T-helper 17 cell (primary cell): ENCODE results near the gene KCNQ2. TPM values are rescaled to one million over a fixed set of nuclear protein-coding genes. Genes with fewer than 3 reads are reported as not detected.

Source experiments
- ATAC-seq: fragments of 150-1000 bp; cut with Tn5 transposase; 2 replicates; pipeline ENCODE4 v1.10.0; 2021; ENCODE audit warnings: mild to moderate bottlenecking, moderate library complexity
- DNase-seq, 3 donors: peaks; one replicate each; pipeline versions ENCODE4 v3.0.0 to v3.0.0-alpha.2; 2020 to 2021
- H3K9me3 ChIP-seq: one replicate; pipeline ENCODE4 v1.7.0; 2013; ENCODE audit warnings: low read length, mild to moderate bottlenecking; ENCODE audit not compliant: control insufficient read depth, poor library complexity, severe bottlenecking
- H3K27ac Mint-ChIP-seq: one replicate; pipeline ENCODE4 v1.8.0; 2022; ENCODE audit warnings: mild to moderate bottlenecking, moderate library complexity, mixed read lengths
- H3K27me3 Mint-ChIP-seq: one replicate; pipeline ENCODE4 v1.8.0; 2022; ENCODE audit warnings: mixed read lengths
- H3K36me3 Mint-ChIP-seq: one replicate; pipeline ENCODE4 v1.8.0; 2022; ENCODE audit warnings: low read depth, mixed read lengths
- H3K4me1 Mint-ChIP-seq: one replicate; pipeline ENCODE4 v1.8.0; 2022; ENCODE audit warnings: mild to moderate bottlenecking, mixed read lengths
- H3K4me3 Mint-ChIP-seq: one replicate; pipeline ENCODE4 v1.8.0; 2022; ENCODE audit warnings: mild to moderate bottlenecking, moderate library complexity, mixed read lengths
- total RNA-seq, 4 donors: library from RNA in 2 of 4; stranded (reverse) in 2 of 4; gene quantifications; one replicate each; pipeline ENCODE4 v1.2.3 and lab custom pipeline; 2022 to 2026

Gene KCNQ2
- total RNA-seq, 2 donors from 2014 or later: not detected

- Mint-ChIP-seq H3K36me3 (no peaks in the 10 kb centered on the region), H3K27me3 (peaks cover 17% of the 10 kb centered on the region), H3K27ac (no peak overlapping the region), H3K4me1 (no peaks in the 10 kb centered on the region), H3K4me3 (no peak overlapping the region)
- DNase-seq: no peak
- no peak for ATAC-seq
- H3K9me3 ChIP-seq: no peaks in the 10 kb centered on the region
Measured at GRCh38 chr20:63420359-63421093, 51.9 kb downstream of the KCNQ2 start.

GRCh38 chr20:63419299-63419698 is 53.2 kb downstream of the KCNQ2 start:
- Mint-ChIP-seq H3K4me3 (no peak overlapping the region), H3K4me1 (no peaks in the 10 kb centered on the region), H3K36me3 (no peaks in the 10 kb centered on the region), H3K27ac (no peak overlapping the region), H3K27me3 (peaks cover 17% of the 10 kb centered on the region)
- ATAC-seq (no peak), DNase-seq (no peak)
- H3K9me3 ChIP-seq: no peaks in the 10 kb centered on the region

GRCh38 chr20:63418617-63419016 is 53.8 kb downstream of the KCNQ2 start:
- Mint-ChIP-seq H3K4me3 (no peak overlapping the region), H3K4me1 (no peaks in the 10 kb centered on the region), H3K27me3 (peaks cover 17% of the 10 kb centered on the region), H3K36me3 (no peaks in the 10 kb centered on the region), H3K27ac (no peak overlapping the region)
- DNase-seq (no peak), ATAC-seq (no peak)
- H3K9me3 ChIP-seq: no peaks in the 10 kb centered on the region

GRCh38 chr20:63417738-63418120 is 54.7 kb downstream of the KCNQ2 start:
- no peak overlapping the region for H3K27ac Mint-ChIP-seq
- H3K27me3 Mint-ChIP-seq: peaks cover 22% of the 10 kb centered on the region
- H3K4me1 Mint-ChIP-seq: peaks cover 2% of the 10 kb centered on the region
- H3K9me3 ChIP-seq: no peaks in the 10 kb centered on the region
- DNase-seq (no peak), ATAC-seq (no peak)
- peaks cover 3% of the 10 kb centered on the region for H3K36me3 Mint-ChIP-seq
- no peak overlapping the region for H3K4me3 Mint-ChIP-seq

GRCh38 chr20:63417097-63417737 is 55.2 kb downstream of the KCNQ2 start:
- peaks cover 3% of the 10 kb centered on the region for H3K36me3 Mint-ChIP-seq

GRCh38 chr20:63416631-63417030 is 55.8 kb downstream of the KCNQ2 start:
- DNase-seq (no peak), ATAC-seq (no peak)
- H3K36me3 Mint-ChIP-seq: peaks cover 3% of the 10 kb centered on the region
- no peaks in the 10 kb centered on the region for H3K9me3 ChIP-seq
- peaks cover 23% of the 10 kb centered on the region for H3K27me3 Mint-ChIP-seq
- H3K4me1 Mint-ChIP-seq: peaks cover 7% of the 10 kb centered on the region
- no peak overlapping the region for H3K4me3 Mint-ChIP-seq
- H3K27ac Mint-ChIP-seq: no peak overlapping the region

More at GRCh38 chr20:63417097-63417737, 55.2 kb downstream of the KCNQ2 start:
- no peak overlapping the region for H3K27ac Mint-ChIP-seq
- no peaks in the 10 kb centered on the region for H3K9me3 ChIP-seq
- ATAC-seq (no peak), DNase-seq (no peak)
- no peak overlapping the region for H3K4me3 Mint-ChIP-seq
- peaks cover 3% of the 10 kb centered on the region for H3K4me1 Mint-ChIP-seq
- H3K27me3 Mint-ChIP-seq: peaks cover 23% of the 10 kb centered on the region

GRCh38 chr20:63415647-63416391 is 56.6 kb downstream of the KCNQ2 start:
- peaks cover 8% of the 10 kb centered on the region for H3K4me1 Mint-ChIP-seq
- DNase-seq: no peak
- H3K4me3 Mint-ChIP-seq: no peak overlapping the region
- peaks cover 23% of the 10 kb centered on the region for H3K27me3 Mint-ChIP-seq
- peaks cover 3% of the 10 kb centered on the region for H3K36me3 Mint-ChIP-seq
- H3K27ac Mint-ChIP-seq: no peak overlapping the region
- no peaks in the 10 kb centered on the region for H3K9me3 ChIP-seq
- ATAC-seq: no peak

GRCh38 chr20:63414720-63415430 is 57.6 kb downstream of the KCNQ2 start:
- Mint-ChIP-seq H3K4me1 (peaks cover 8% of the 10 kb centered on the region), H3K4me3 (no peak overlapping the region), H3K36me3 (peaks cover 3% of the 10 kb centered on the region), H3K27ac (no peak overlapping the region), H3K27me3 (peaks cover 23% of the 10 kb centered on the region)
- no peaks in the 10 kb centered on the region for H3K9me3 ChIP-seq
- ATAC-seq: no peak
- DNase-seq: no peak

- no peaks in the 10 kb centered on the region for H3K9me3 ChIP-seq
- Mint-ChIP-seq H3K4me3 (no peak overlapping the region), H3K27me3 (peaks cover 18% of the 10 kb centered on the region), H3K36me3 (peaks cover 3% of the 10 kb centered on the region), H3K27ac (no peak overlapping the region), H3K4me1 (peaks cover 8% of the 10 kb centered on the region)
- DNase-seq (no peak), ATAC-seq (no peak)
Measured at GRCh38 chr20:63413963-63414684, 58.3 kb downstream of the KCNQ2 start.

GRCh38 chr20:63413323-63413722 is 59.1 kb downstream of the KCNQ2 start:
- Mint-ChIP-seq H3K4me1 (peaks cover 8% of the 10 kb centered on the region), H3K36me3 (peaks cover 3% of the 10 kb centered on the region), H3K27me3 (peaks cover 12% of the 10 kb centered on the region), H3K4me3 (no peak overlapping the region), H3K27ac (no peak overlapping the region)
- DNase-seq: no peak
- H3K9me3 ChIP-seq: no peaks in the 10 kb centered on the region
- ATAC-seq: no peak

- Mint-ChIP-seq H3K4me3 (peak overlapping the region; percentile 41), H3K27ac (no peak overlapping the region), H3K27me3 (peaks cover 11% of the 10 kb centered on the region), H3K4me1 (peaks cover 8% of the 10 kb centered on the region), H3K36me3 (peaks cover 3% of the 10 kb centered on the region)
- DNase-seq: no peak
- no peak for ATAC-seq
- H3K9me3 ChIP-seq: no peaks in the 10 kb centered on the region
Measured at GRCh38 chr20:63412889-63413288, 59.6 kb downstream of the KCNQ2 start.

- peaks cover 10% of the 10 kb centered on the region for H3K27me3 Mint-ChIP-seq
- no peak for ATAC-seq
- H3K4me3 Mint-ChIP-seq: no peak overlapping the region
- H3K9me3 ChIP-seq: no peaks in the 10 kb centered on the region
- H3K27ac Mint-ChIP-seq: no peak overlapping the region
- H3K4me1 Mint-ChIP-seq: peaks cover 8% of the 10 kb centered on the region
- DNase-seq: no peak
- H3K36me3 Mint-ChIP-seq: peaks cover 3% of the 10 kb centered on the region
Measured at GRCh38 chr20:63411898-63412631, 60.4 kb downstream of the KCNQ2 start.
